NCI-H128 (cell line): ENCODE measurements around the gene NLE1.
"Not testable (repeated sequence)": the region's sequence is repeated elsewhere in the genome, so short reads cannot be mapped to it uniquely, and the experiment has no call there.

Experiments
- DNase-seq: peaks from one replicate; lab custom pipeline; 2025; ENCODE audit not compliant: unreplicated experiment; lab: John Stamatoyannopoulos, UW

Gene NLE1

GRCh38 chr17:35141681-35142466, at the start of gene NLE1:
NLE1 (minus strand) TSS chr17:35142303; CDS start chr17:35142275, 28 bp downstream.
- peak; percentile 17 for DNase-seq

- no peak for DNase-seq
Measured at GRCh38 chr17:35191001-35191695, 49.0 kb upstream of the NLE1 start.

- no peak for DNase-seq
Measured at GRCh38 chr17:35189291-35189690, 47.2 kb upstream of the NLE1 start.

GRCh38 chr17:35188111-35188510, 46.0 kb upstream of the NLE1 start:
- DNase-seq: no peak

GRCh38 chr17:35187481-35187880, 45.4 kb upstream of the NLE1 start:
- no peak for DNase-seq

- no peak for DNase-seq
Measured at GRCh38 chr17:35185849-35186248, 43.7 kb upstream of the NLE1 start.

GRCh38 chr17:35184274-35184673, 42.2 kb upstream of the NLE1 start:
- DNase-seq: no peak

GRCh38 chr17:35183332-35183731, 41.2 kb upstream of the NLE1 start:
- no peak for DNase-seq

GRCh38 chr17:35179379-35179778, 37.3 kb upstream of the NLE1 start:
- not testable (repeated sequence) for DNase-seq

GRCh38 chr17:35176897-35177296, 34.8 kb upstream of the NLE1 start:
- DNase-seq: no peak

- no peak for DNase-seq
Measured at GRCh38 chr17:35175638-35176415, 33.7 kb upstream of the NLE1 start.

GRCh38 chr17:35174835-35175334, 32.8 kb upstream of the NLE1 start:
- DNase-seq: no peak

- not testable (repeated sequence) for DNase-seq
Measured at GRCh38 chr17:35172321-35172720, 30.2 kb upstream of the NLE1 start.

GRCh38 chr17:35171834-35172233, 29.7 kb upstream of the NLE1 start:
- no peak for DNase-seq

- no peak for DNase-seq
Measured at GRCh38 chr17:35170968-35171771, 29.1 kb upstream of the NLE1 start.

- no peak for DNase-seq
Measured at GRCh38 chr17:35169835-35170363, 27.8 kb upstream of the NLE1 start.

GRCh38 chr17:35167666-35168065, 25.6 kb upstream of the NLE1 start:
- no peak for DNase-seq

- no peak for DNase-seq
Measured at GRCh38 chr17:35167046-35167445, 24.9 kb upstream of the NLE1 start.

GRCh38 chr17:35166526-35166925, 24.4 kb upstream of the NLE1 start:
- no peak for DNase-seq

- no peak for DNase-seq
Measured at GRCh38 chr17:35164716-35165115, 22.6 kb upstream of the NLE1 start.
